ENCODE results near the gene CA10.

- TF ChIP-seq SMC3 (IDR thresholded peaks at IDR 0.05; ENCODE audit: low read depth, low read length) = no peak
- TF ChIP-seq CTCF (conservative IDR thresholded peaks at IDR 0.05; ENCODE audit: low read depth, low read length) = no peak
- TF ChIP-seq POLR2A (IDR thresholded peaks at IDR 0.05; ENCODE audit: low read depth, low read length) = no peak
- TF ChIP-seq FOS (IDR thresholded peaks at IDR 0.05; ENCODE audit: low read depth, low read length) = no peak
These were observed 52.9 kb downstream of the CA10 start for GRCh38 chr17:52105591-52105990.
